MCF 10A (cell line): ENCODE results near the gene PLXNA3. TPM values are rescaled to one million over a fixed set of nuclear protein-coding genes. Genes with fewer than 3 reads are reported as not detected.

Experiments used
- Bru-seq: library from RNA; stranded (reverse); fragments of 400-500 nt; gene quantifications from one replicate; lab custom pipeline; 2021; lab: Mats Ljungman, UMichigan
- BruChase-seq, 2 experiments: library from RNA; stranded (reverse); fragments of 400-500 nt; gene quantifications; one replicate each; lab custom pipeline; 2021; lab: Mats Ljungman, UMichigan
- BruUV-seq: library from RNA; stranded (reverse); fragments of 400-500 nt; replicated peaks from 2 replicates; lab custom pipeline; 2021; lab: Mats Ljungman, UMichigan
- CTCF ChIA-PET: fragments of 300-600 bp; sonication (Branson Sonifier 250); formaldehyde crosslinking; extraction: SDS; loops from one replicate; lab custom pipeline; 2021; ENCODE audit warnings: antibody characterized with exemption, inconsistent platforms; lab: Yijun Ruan, JAX
- POLR2A ChIA-PET: fragments of 300-600, 350-650 bp; sonication (Branson Sonifier 250); formaldehyde crosslinking; extraction: SDS; loops from one replicate; lab custom pipeline; 2020; ENCODE audit warnings: antibody characterized with exemption, inconsistent platforms; lab: Yijun Ruan, JAX
- DNase-seq: peaks from one replicate; pipeline ENCODE4 v3.0.0-alpha.2; 2018; ENCODE audit not compliant: unreplicated experiment
- H3K27ac Mint-ChIP-seq: one replicate; pipeline ENCODE4 v1.8.0; 2022; ENCODE audit warnings: mild to moderate bottlenecking, low read depth, mixed read lengths; ENCODE audit not compliant: unreplicated experiment
- H3K27me3 Mint-ChIP-seq: one replicate; pipeline ENCODE4 v1.8.0; 2022; ENCODE audit warnings: mixed read lengths; ENCODE audit not compliant: insufficient read depth, unreplicated experiment
- H3K36me3 Mint-ChIP-seq: one replicate; pipeline ENCODE4 v1.8.0; 2022; ENCODE audit warnings: mild to moderate bottlenecking, moderate library complexity, mixed read lengths; ENCODE audit not compliant: insufficient read depth, unreplicated experiment
- H3K4me1 Mint-ChIP-seq: one replicate; pipeline ENCODE4 v1.8.0; 2022; ENCODE audit warnings: mixed read lengths; ENCODE audit not compliant: insufficient read depth, unreplicated experiment
- H3K4me3 Mint-ChIP-seq: one replicate; pipeline ENCODE4 v1.8.0; 2022; ENCODE audit warnings: mild to moderate bottlenecking, moderate library complexity, mixed read lengths; ENCODE audit not compliant: unreplicated experiment
- H3K9me3 Mint-ChIP-seq: one replicate; pipeline ENCODE4 v1.8.0; 2022; ENCODE audit warnings: mixed read lengths; ENCODE audit not compliant: unreplicated experiment
- intact Hi-C: fragments of 100-400 bp; cut with micrococcal nuclease; formaldehyde crosslinking; loops from 2 replicates; pipeline ENCODE4 v1.14.1; 2022
- long read RNA-seq: library from polyadenylated mRNA; stranded (forward); transcript quantifications from one replicate; pipeline ENCODE4 v2.0.0, GENCODE V29; 2022
- total RNA-seq: library from RNA; stranded (reverse); gene quantifications from 2 replicates; pipeline ENCODE4 v1.2.3, GENCODE V29; 2022
- TF ChIP-seq, protein P1 (sequence below): fragments of 200-600 bp; IDR thresholded peaks from one replicate; pipeline ENCODE4 v1.8.0; 2022; ENCODE audit warnings: antibody characterized with exemption, mild to moderate bottlenecking; ENCODE audit not compliant: unreplicated experiment

PLXNA3 gene
- total RNA-seq (47.6 and 48.0 TPM in 2 replicates), Bru-seq, nascent RNA (percentile 46 among the genes with signal in this experiment), BruChase-seq, experiment 1, labeled RNA remaining after a 6-hour chase (percentile 87 among the genes with signal in this experiment), BruChase-seq, experiment 2, labeled RNA remaining after a 2-hour chase (percentile 68 among the genes with signal in this experiment)
- long read RNA-seq, full-length matches to known transcripts, result 7 of 35 reads
- long read RNA-seq, partial matches to known transcripts, result 13 of 35 reads
- long read RNA-seq, other reads (novel, unspliced or antisense), result 15 of 35 reads

DNA sequence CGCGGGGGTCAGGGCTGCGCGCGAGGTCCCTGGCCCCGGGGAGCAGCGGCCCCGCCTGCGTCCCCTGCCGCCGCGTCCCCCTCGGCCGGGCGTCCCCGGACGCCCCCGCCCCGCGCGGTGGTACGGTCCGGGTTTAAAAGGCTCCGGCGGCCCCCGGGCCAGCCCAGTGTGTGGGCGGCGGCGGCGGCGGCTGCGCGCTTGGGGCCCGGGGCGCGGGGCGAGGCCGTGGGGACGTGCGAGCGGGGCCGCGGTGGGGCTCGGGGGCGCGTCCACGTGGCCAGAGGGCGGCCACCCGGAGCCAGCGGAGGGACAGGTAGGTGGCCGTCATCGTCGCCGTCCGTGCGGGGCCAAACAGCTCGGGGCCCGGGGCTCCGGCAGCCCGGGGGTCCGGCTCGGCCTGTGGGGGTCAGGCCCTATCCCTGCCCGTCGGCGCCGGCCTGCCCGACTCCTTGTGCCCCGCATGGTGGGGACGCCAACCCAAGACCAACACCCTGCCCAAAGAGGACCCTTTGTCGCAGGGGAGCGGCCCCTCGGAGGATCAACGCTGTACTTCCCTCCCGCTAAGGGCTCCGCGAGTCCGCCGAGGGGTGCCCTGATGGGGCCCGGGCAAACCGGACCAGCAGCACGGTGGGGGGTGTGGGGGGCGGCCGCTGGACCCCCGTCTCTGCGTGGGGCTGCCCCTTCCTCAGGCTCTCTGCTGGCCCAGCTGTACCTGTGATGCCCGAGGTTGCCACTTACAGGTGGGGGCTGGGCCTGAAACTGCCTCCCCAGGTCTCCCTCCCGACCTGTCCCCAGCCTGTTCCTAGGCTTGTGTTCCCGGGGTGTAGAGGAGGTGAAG, at the start of gene PLXNA3:
Gene PLXNA3 (plus strand): TSS at position 166 of the 838 bp plus-strand sequence. CDS start 1,903 bp downstream, outside the sequence.
- no TSS peak for BruUV-seq
- peaks cover 23% of the 10 kb centered on the region for H3K27me3 Mint-ChIP-seq
- no peaks in the 10 kb centered on the region for H3K9me3 Mint-ChIP-seq
- DNase-seq, result peak; percentile 28
- H3K4me1 Mint-ChIP-seq, result peaks cover 10% of the 10 kb centered on the region
- H3K4me3 Mint-ChIP-seq, result peak within 1 kb of the TSS; percentile 84
- peak within 1 kb of the TSS; percentile 20 for H3K27ac Mint-ChIP-seq
- TF ChIP-seq, protein P1, sequence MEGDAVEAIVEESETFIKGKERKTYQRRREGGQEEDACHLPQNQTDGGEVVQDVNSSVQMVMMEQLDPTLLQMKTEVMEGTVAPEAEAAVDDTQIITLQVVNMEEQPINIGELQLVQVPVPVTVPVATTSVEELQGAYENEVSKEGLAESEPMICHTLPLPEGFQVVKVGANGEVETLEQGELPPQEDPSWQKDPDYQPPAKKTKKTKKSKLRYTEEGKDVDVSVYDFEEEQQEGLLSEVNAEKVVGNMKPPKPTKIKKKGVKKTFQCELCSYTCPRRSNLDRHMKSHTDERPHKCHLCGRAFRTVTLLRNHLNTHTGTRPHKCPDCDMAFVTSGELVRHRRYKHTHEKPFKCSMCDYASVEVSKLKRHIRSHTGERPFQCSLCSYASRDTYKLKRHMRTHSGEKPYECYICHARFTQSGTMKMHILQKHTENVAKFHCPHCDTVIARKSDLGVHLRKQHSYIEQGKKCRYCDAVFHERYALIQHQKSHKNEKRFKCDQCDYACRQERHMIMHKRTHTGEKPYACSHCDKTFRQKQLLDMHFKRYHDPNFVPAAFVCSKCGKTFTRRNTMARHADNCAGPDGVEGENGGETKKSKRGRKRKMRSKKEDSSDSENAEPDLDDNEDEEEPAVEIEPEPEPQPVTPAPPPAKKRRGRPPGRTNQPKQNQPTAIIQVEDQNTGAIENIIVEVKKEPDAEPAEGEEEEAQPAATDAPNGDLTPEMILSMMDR, result no peak
- ChIA-PET POLR2A (interaction anchor here (0.7 to 1.9 kb wide), 7 partner anchors 20 to 90 kb away, joined by 3 to 12 read pairs (median 5); partner anchors contain the start of genes ATP6AP1, FAM3A, LAGE3 and SLC10A3), CTCF (no interaction called here)
- peaks cover 11% of the 10 kb centered on the region for H3K36me3 Mint-ChIP-seq
- intact Hi-C loops, result no loop called here

- H3K36me3 Mint-ChIP-seq, result peaks cover 3% of the 10 kb centered on the region
- CTCF ChIA-PET, result interaction anchor here (1.1 to 1.9 kb wide), 2 partner anchors 35 to 119 kb away, joined by 8 to 9 read pairs; no protein-coding TSS in a partner anchor
- H3K27me3 Mint-ChIP-seq, result peaks cover 12% of the 10 kb centered on the region
- DNase-seq, result no peak
- peak overlapping the region; percentile 63 for H3K4me3 Mint-ChIP-seq
- H3K27ac Mint-ChIP-seq, result peak overlapping the region; percentile 66
- BruUV-seq, result no TSS peak
- H3K4me1 Mint-ChIP-seq, result peaks cover 14% of the 10 kb centered on the region
- intact Hi-C loops, result loop anchor here (5.0 kb wide), 1 partner anchor 34 kb away; the partner anchor contains the start of gene FAM50A
- no peaks in the 10 kb centered on the region for H3K9me3 Mint-ChIP-seq
- POLR2A ChIA-PET, result interaction anchor here (1.2 to 7.7 kb wide), 3 partner anchors 11 to 106 kb away, joined by 5 to 100 read pairs (median 31); partner anchors contain the start of genes ATP6AP1 and RPL10
- TF ChIP-seq, protein P1, result no peak
Observed at GRCh38 chrX:154408659-154409221, 49.3 kb upstream of the PLXNA3 start.

GRCh38 chrX:154409222-154409871, 48.7 kb upstream of the PLXNA3 start, which contains the start of gene DNASE1L1:
Gene DNASE1L1 (minus strand): TSS chrX:154409254. CDS start chrX:154405568, 3,686 bp downstream.
- no TSS peak for BruUV-seq
- TF ChIP-seq, protein P1, result no peak
- POLR2A ChIA-PET, result interaction anchor here (0.9 to 7.7 kb wide), 5 partner anchors 11 to 106 kb away, joined by 4 to 100 read pairs (median 7); partner anchors contain the start of genes ATP6AP1, RPL10 and SLC10A3
- H3K27me3 Mint-ChIP-seq, result peaks cover 12% of the 10 kb centered on the region
- peak within 1 kb of the TSS; percentile 66 for H3K27ac Mint-ChIP-seq
- H3K36me3 Mint-ChIP-seq, result peaks cover 4% of the 10 kb centered on the region
- no peaks in the 10 kb centered on the region for H3K9me3 Mint-ChIP-seq
- intact Hi-C loops, result loop anchor here (5.0 kb wide), 1 partner anchor 33 kb away; the partner anchor contains the start of gene FAM50A
- H3K4me1 Mint-ChIP-seq, result peaks cover 14% of the 10 kb centered on the region
- CTCF ChIA-PET, result interaction anchor here (0.6 to 1.9 kb wide), 4 partner anchors 10 to 118 kb away, joined by 3 to 9 read pairs (median 6); no protein-coding TSS in a partner anchor
- peak; percentile 89 for DNase-seq
- peak within 1 kb of the TSS; percentile 63 for H3K4me3 Mint-ChIP-seq
